ENCODE results near the gene KAZN.

Gene KAZN

GRCh38 chr1:14667651-14667984 lies 69.1 kb downstream of the KAZN start:
- no peak for DNase-seq (ENCODE audit: low read depth in 2 of 2, low spot score in 1 of 2)

GRCh38 chr1:14668538-14668937 lies 70.1 kb downstream of the KAZN start:
- DNase-seq (ENCODE audit: low read depth in 2 of 2, low spot score in 1 of 2), result no peak

GRCh38 chr1:14672005-14672404 lies 73.5 kb downstream of the KAZN start:
- DNase-seq (ENCODE audit: low read depth in 2 of 2, low spot score in 1 of 2), result no peak

- no peak for DNase-seq (ENCODE audit: low read depth in 2 of 2, low spot score in 1 of 2)
Measured at GRCh38 chr1:14674030-14674429, 75.5 kb downstream of the KAZN start.

GRCh38 chr1:14676400-14676799 lies 77.9 kb downstream of the KAZN start:
- DNase-seq (ENCODE audit: low read depth in 2 of 2, low spot score in 1 of 2), result no peak

GRCh38 chr1:14677292-14677971 lies 78.9 kb downstream of the KAZN start:
- no peak for DNase-seq (ENCODE audit: low read depth in 2 of 2, low spot score in 1 of 2)

GRCh38 chr1:14678011-14678638 lies 79.6 kb downstream of the KAZN start:
- no peak for DNase-seq (ENCODE audit: low read depth in 2 of 2, low spot score in 1 of 2)

- DNase-seq (ENCODE audit: low read depth in 2 of 2, low spot score in 1 of 2), result no peak
Measured at GRCh38 chr1:14679027-14679688, 80.7 kb downstream of the KAZN start.

GRCh38 chr1:14681182-14681581 lies 82.7 kb downstream of the KAZN start:
- DNase-seq (ENCODE audit: low read depth in 2 of 2, low spot score in 1 of 2), result no peak

- DNase-seq (ENCODE audit: low read depth in 2 of 2, low spot score in 1 of 2), result no peak
Measured at GRCh38 chr1:14682941-14683621, 84.6 kb downstream of the KAZN start.

GRCh38 chr1:14685078-14685477 lies 86.6 kb downstream of the KAZN start:
- DNase-seq (ENCODE audit: low read depth in 2 of 2, low spot score in 1 of 2), result no peak

GRCh38 chr1:14686701-14687100 lies 88.2 kb downstream of the KAZN start:
- no peak for DNase-seq (ENCODE audit: low read depth in 2 of 2, low spot score in 1 of 2)

GRCh38 chr1:14687147-14687546 lies 88.7 kb downstream of the KAZN start:
- no peak for DNase-seq (ENCODE audit: low read depth in 2 of 2, low spot score in 1 of 2)

- no peak for DNase-seq (ENCODE audit: low read depth in 2 of 2, low spot score in 1 of 2)
Measured at GRCh38 chr1:14689996-14690615, 91.6 kb downstream of the KAZN start.

- no peak for DNase-seq (ENCODE audit: low read depth in 2 of 2, low spot score in 1 of 2)
Measured at GRCh38 chr1:14693949-14694348, 95.5 kb downstream of the KAZN start.

GRCh38 chr1:14694589-14694988 lies 96.1 kb downstream of the KAZN start:
- no peak for DNase-seq (ENCODE audit: low read depth in 2 of 2, low spot score in 1 of 2)

- DNase-seq (ENCODE audit: low read depth in 2 of 2, low spot score in 1 of 2), result no peak
Measured at GRCh38 chr1:14696761-14697160, 98.3 kb downstream of the KAZN start.

- DNase-seq (ENCODE audit: low read depth in 2 of 2, low spot score in 1 of 2), result no peak
Measured at GRCh38 chr1:14697353-14697752, 98.9 kb downstream of the KAZN start.

GRCh38 chr1:14698314-14698713 lies 99.8 kb downstream of the KAZN start:
- no peak for DNase-seq (ENCODE audit: low read depth in 2 of 2, low spot score in 1 of 2)

- no peak for DNase-seq (ENCODE audit: low read depth in 2 of 2, low spot score in 1 of 2)
Measured at GRCh38 chr1:14699620-14700019, 101.1 kb downstream of the KAZN start.

- DNase-seq (ENCODE audit: low read depth in 2 of 2, low spot score in 1 of 2), result no peak
Measured at GRCh38 chr1:14704846-14705245, 106.4 kb downstream of the KAZN start.

GRCh38 chr1:14705824-14706223 lies 107.3 kb downstream of the KAZN start:
- DNase-seq (ENCODE audit: low read depth in 2 of 2, low spot score in 1 of 2), result no peak

Measured in stimulated activated CD8-positive, alpha-beta memory T cell treated with anti-CD3 and anti-CD28 coated beads, Interleukin-4, amount 100 ng/mL, for 4 hours (primary cell).